Inflammatory macrophage (primary cell): Measurements from ENCODE around the gene BCOR.

Experiments used
- DNase-seq, 2 donors: peaks; one replicate each; pipeline ENCODE4 v3.0.0-alpha.2; 2020 to 2022

The BCOR gene

DNA sequence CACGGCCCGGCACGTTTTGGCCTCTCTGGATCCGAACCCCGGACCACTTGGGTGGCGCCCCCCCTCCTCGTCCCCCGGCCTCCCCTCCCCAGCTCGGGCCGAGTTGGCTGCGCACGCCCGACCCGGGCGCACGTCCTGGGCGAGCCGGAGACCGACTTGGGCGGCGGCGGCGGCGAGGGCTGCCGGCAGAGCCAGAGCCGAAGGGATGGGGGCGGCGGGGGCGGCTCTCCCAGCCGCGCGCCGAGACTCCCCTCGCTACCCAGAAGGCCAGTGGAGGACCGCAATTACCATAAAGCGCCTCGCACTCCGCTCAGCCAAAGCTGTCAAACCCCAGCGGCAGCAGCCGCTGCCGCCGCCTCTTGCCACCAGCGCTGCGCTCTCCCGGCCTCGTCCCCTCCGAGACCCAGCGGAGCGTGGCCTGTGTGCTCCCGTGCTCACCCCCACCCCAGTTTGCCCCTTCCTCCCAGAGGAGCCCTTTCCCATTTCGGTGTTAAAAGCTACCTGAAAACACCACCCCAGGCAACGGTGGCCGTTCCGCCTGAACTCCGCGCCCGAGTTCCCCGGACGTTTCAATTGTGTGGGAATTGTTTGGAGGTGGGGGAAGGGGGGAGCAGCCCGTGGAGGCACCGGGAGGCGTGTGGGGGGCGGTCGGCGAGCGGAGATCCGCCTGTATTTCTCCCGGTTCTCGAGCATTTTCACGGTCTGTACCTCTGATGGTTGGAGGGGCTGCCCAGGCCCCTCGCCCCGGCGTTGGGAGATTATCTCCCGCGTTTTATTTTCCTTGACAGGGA, 701 bp upstream of the BCOR start:
- no peak for DNase-seq

DNA sequence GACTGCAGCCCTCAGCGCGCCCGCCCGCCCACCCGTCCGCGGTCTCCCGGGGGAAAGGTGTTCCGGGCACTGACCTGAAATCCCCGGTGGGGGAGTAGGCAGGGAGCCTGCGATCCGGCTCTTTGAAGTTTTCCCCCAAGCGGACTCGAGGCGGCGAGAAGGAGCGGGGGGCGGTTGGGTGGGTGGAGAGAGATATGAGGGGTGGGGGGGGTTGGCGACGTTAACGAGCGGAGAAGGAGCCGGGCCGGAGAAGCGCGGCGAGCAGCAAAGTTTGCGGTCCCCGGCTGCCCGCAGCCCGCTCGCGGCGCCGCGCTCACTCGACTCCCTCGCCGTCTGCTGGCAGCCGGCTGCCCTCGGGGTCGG, 636 bp downstream of the BCOR start:
- DNase-seq: no peak

DNA sequence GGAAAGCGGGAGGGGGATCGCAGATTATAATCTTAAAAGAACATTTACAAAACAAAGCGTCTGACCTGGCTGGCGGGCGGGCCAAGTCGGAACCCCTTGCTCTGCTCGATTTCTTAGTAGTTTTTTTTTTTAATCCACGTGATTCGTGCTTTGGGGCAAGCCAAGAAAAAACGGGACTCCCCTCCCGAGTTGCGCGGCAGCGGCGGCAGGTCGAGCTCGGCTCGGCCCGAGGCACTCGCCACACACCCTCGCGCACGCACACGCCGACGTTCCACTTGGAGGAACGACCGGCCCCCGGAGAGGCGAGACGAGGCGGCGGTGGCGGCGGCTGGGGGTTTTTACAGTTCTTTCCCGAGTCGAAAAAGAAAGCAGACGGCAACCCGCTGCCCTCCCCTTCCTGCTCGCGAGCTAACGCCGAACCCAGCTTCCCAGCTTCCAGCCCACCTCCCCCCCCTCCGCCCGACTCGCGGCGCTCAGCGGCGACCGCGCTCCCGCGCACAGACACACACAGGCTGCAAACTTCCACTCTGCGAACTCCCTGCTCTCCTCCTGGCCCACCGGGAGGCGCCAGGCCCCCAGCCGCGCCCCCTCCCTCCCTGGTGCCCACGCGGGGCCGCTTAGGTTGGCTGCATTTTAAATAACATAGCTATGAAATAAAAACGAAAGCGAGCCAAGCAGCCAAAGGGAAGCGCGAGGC, 1.2 kb downstream of the BCOR start:
- peak; percentile 33 to 56 for DNase-seq

DNA sequence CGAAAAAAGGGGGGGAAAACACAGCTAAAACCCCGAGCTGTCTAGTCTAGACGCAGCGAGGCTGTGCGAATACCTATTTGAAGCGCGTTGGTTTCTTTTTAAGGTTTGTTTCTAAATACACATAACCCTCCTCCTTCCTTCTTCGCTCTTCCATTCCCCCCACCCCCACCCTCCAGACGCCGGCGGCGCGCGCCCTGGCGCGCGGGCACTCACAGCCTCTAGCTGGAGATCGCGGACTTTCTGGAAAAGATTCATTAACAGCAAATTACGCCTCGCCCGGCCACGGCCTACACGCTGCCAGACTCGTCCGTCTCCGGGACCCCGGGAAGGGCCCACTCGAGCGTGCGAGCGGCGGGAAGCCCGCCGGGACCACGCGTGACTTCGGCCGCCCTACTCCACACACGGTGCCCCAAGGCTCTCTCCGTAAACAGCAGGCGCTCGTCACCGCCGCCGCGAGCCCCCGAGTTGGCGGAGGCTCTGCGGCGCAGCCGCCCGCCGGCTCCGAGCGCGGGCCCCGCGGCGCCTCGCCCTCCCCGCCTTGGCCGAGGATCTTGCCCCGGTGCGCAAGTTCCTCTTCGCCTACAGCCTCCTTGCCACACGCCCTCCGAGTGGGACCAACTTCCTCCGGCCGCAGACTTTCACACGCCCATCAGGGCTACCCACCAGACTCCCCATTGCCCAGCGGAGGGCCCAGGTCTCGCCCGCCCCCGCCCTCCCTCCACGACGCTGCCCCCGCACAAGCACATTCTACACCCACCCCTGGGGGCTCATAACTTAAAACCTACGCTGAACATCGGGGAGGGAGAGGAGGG, 2.0 kb downstream of the BCOR start:
- peak; percentile 53 to 77 for DNase-seq

GRCh38 chrX:40094900-40095582, 2.7 kb downstream of the BCOR start:
- DNase-seq: peak in 1 of 2 donors; percentile 61

- DNase-seq: peak; percentile 27 to 51
Observed at GRCh38 chrX:40094041-40094899, 3.5 kb downstream of the BCOR start.

- no peak for DNase-seq
Observed at GRCh38 chrX:40093586-40093985, 4.2 kb downstream of the BCOR start.

- DNase-seq: no peak
Observed at GRCh38 chrX:40092808-40093435, 4.8 kb downstream of the BCOR start.

DNA sequence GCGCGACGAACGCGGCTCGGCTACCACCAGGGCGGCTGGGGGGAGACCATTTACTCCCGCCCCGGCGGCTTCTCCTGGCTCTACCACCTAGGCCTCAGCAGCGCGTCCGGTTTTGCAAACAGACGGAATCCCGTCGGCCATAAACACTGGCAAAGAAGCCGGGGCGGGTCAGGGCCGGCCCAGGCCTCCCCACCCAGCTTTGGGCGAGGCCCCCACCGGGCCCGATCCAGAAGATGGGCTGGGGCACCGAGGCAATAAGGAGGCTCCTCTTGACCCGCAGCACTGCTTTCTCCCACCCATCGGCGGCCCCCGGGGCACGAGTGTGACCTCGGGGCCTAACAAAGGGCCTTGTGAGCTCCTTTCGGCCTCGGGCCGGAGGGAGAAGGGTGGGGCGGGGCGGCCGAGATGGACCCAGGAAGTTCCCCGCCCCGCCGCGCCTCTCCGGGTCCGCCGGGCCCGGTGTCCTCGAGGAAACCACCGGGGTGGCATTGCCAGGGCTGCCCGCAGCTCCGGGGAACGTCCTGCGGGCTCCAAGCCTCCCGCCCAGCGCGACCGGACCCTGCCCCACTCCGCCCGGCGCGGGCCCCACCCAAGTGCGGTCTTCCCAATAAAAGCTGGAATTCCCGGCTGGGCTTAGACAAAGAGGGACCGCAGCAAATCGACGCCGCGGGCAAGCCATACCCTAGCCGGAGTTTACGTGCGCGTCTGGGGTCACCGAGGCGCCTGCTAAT, 5.9 kb downstream of the BCOR start:
- DNase-seq: no peak

- no peak for DNase-seq
Observed at GRCh38 chrX:40090961-40091360, 6.8 kb downstream of the BCOR start.

DNA sequence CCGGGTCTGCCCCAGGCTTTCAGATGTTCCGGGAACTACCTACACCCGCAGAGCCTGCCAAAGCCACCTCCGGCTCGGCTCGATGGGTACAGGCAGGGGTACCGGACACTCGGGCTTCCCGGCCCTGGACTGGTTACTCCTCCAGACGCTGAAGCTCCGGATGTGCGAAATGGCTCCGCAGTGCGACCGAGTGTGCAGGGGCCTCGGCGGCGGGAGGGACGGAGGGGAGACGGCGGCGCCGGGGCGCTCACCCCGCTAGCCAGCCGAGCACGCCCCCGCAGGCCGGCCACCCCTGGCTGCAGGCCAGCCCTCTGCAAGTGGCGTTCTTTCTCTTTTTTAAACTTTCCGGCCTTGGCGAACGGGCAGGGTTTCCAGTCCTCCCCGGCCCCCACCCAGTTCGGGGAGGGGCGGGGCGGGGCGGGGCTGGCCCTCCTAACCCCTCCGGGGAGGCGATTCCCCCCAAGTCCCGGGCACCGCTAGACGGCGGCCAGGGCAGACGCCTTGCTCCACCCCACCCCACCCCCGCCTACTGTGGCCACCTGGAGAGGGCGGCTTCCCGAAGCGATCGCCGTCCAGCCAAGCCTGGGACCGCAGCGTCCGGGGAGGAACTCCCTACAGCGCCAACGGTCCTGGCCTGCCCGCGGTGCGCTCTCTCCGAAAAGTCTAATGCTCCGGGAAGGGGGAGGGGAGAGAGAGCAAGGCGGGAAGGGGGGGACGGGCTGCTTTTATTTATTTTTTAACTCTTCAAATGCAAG, 7.5 kb downstream of the BCOR start:
- DNase-seq: no peak

- no peak for DNase-seq
Observed at GRCh38 chrX:40088803-40089540, 8.8 kb downstream of the BCOR start.

DNA sequence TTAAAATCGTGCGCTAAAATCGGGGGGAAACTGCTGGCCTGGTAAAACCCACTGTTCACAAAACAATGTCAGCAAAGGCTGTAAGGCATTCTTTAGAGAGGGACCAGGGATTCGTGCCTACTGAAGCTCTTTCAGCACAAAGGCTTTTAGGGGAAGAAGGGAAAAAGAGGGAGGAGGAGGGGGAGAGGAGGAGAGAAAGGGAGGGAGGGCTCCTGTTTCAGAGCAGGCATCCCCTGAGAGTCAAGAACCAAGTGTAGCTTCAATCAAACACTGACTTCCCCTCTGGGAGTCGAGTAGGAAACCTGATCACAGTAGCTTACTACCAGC, 9.5 kb downstream of the BCOR start:
- no peak for DNase-seq

DNA sequence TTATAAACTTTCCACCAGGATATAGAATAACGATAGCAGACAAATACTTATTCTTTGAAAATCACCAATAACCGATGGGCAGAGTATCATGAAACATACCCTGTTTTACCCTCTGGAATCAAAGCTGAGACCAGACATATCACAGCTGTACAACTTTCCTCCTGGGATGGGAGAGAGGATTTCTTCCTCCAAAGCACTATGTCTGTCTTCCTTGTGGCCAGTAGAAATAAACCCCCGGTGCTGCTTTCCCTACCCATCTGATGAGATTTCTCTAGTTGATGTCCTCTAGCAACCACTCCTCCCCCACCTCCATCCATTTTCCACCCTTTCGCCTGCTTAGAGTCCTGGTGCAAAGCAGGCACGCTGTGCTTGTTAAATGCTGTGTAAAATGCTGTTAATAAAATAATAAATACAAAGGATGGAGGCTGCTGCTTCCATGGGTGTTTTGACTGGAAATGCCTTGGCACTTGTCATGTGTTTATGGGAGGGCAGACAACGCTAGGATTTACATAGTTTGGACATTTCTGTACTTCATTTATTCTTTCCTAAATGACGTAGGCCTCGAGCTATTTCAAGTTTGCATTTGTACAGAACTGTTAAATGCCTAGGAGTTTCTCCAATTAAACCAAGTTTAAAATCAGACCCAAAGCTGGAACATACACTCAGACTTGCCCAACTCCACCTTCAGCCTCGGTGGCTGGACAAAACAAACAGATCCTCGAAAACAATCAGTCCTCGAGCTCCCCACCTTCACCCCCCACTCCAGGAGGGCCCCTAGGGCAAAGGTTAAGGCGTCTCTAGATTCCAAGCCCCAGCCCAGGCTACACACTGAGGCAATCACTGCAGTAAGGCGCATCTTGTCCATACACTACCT, 10.1 kb downstream of the BCOR start:
- no peak for DNase-seq

DNA sequence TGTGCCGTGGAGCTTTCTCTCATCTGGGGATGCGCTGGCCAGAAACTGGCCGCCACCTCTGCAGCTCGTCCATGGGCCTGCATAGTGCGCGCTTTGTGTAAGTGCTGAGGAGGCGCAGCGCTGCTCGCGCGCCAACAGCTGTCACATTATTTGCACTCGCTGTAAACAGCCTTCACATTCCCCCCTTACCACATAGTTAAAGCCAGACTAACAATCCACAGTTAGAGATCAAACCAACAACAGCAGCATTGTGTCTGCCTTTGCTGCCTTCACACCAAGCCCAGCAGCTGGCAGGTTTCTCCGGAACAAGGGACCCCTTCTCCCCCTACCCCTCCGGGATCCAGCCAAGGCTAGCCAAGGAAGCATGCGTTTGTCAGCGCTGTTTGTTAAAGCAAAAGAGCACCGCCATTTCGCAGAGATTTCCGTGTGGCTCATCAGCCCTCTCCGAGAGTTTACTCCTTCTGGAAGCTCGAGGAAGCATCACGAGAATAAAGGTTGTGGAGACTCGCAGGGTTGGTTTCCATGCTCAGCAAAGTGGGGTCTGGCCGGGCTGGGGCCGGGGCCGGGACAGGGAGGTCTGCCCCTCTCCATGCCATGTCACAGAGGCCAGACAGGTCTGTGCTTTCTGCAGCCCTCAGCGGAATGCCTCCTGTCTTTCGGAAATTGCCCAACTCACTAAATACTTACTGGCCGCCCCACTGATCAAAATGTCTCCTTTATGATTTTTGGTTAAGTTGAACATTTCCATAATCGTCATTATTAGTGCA, 11.0 kb downstream of the BCOR start:
- DNase-seq: no peak

DNA sequence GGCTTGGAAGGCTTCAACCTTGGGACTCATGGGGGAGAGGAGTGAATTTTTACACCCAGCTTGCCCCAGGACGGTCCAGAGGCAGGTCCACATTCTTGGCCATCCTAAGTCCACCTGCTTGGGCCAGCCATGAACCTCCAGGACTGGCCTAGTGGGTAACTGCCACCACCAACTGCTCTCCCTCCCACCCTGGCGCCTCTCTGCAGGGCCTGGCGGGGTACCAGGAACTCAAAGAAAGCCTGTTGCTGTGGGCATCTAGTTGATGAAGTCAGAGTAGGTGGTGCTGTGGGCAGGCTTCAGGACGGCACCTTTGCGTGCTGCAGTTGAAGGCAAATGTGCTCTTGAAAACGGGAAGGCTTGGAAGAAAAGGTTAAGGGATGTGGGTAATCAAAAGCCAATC, 12.0 kb downstream of the BCOR start:
- DNase-seq: no peak

- DNase-seq: no peak
Observed at GRCh38 chrX:40085102-40085551, 12.6 kb downstream of the BCOR start.
